OCI-LY7 (cell line): ENCODE results near the gene PRR30. TPM values are rescaled to one million over a fixed set of nuclear protein-coding genes. Genes with fewer than 3 reads are reported as not detected.

Experiments
- BruUV-seq: library from RNA; stranded (reverse); fragments of 400-500 nt; replicated peaks from 2 replicates; lab custom pipeline; 2021; lab: Mats Ljungman, UMichigan
- CTCF ChIA-PET: fragments of 300-600 bp; sonication (Branson Sonifier 250); formaldehyde crosslinking; loops from one replicate; lab custom pipeline; 2022; ENCODE audit warnings: antibody characterized with exemption; ENCODE audit not compliant: unreplicated experiment; lab: Charles Lee
- POLR2A ChIA-PET: fragments of 300-600 bp; sonication (Branson Sonifier 250); formaldehyde crosslinking; loops from one replicate; lab custom pipeline; 2022; ENCODE audit warnings: antibody characterized with exemption; lab: Charles Lee
- DNase-seq: peaks from one replicate; pipeline ENCODE4 v3.0.0-alpha.2; 2015; ENCODE audit warnings: low spot score
- H2AFZ ChIP-seq: fragments of 200-600 bp; sonication (generic), shearing (Covaris generic); 2 replicates; pipeline ENCODE4 v1.6.1; 2014; ENCODE audit warnings: mild to moderate bottlenecking, antibody characterized with exemption, low read length, moderate library complexity
- H3K27ac ChIP-seq: fragments of 200-600 bp; sonication (generic); 2 replicates; pipeline ENCODE4 v1.5.1; 2014; ENCODE audit warnings: mixed run types, low read depth, mild to moderate bottlenecking, moderate library complexity, low read length, inconsistent platforms; ENCODE audit not compliant: poor library complexity, severe bottlenecking
- H3K36me3 ChIP-seq: fragments of 200-600 bp; sonication (generic); 2 replicates; pipeline ENCODE4 v1.6.1; 2014; ENCODE audit warnings: mild to moderate bottlenecking, antibody characterized with exemption, low read length, moderate library complexity, mixed read lengths; ENCODE audit not compliant: insufficient read depth
- H3K4me1 ChIP-seq: fragments of 200-600 bp; sonication (generic); 2 replicates; pipeline ENCODE4 v1.5.1; 2014; ENCODE audit warnings: mild to moderate bottlenecking, low read length; ENCODE audit not compliant: insufficient read depth, poor library complexity, severe bottlenecking
- H3K4me2 ChIP-seq: fragments of 200-600 bp; sonication (generic); 2 replicates; pipeline ENCODE4 v1.6.1; 2014; ENCODE audit warnings: mild to moderate bottlenecking, low read length
- H3K4me3 ChIP-seq: fragments of 200-600 bp; sonication (generic); 2 replicates; pipeline ENCODE4 v1.5.1; 2014; ENCODE audit warnings: mild to moderate bottlenecking, low read depth, low read length; ENCODE audit not compliant: poor library complexity, severe bottlenecking
- H3K79me2 ChIP-seq: fragments of 200-600 bp; sonication (generic); 2 replicates; pipeline ENCODE4 v1.6.1; 2016; ENCODE audit warnings: low read depth, mild to moderate bottlenecking, low read length, moderate library complexity, mixed read lengths; ENCODE audit not compliant: insufficient read depth
- H3K9me2 ChIP-seq: fragments of 200-600 bp; sonication (generic); 2 replicates; pipeline ENCODE4 v1.6.1; 2016; ENCODE audit warnings: mild to moderate bottlenecking, low read length, mixed read lengths; ENCODE audit not compliant: insufficient read depth
- H3K9me3 ChIP-seq: fragments of 200-600 bp; sonication (generic); 2 replicates; pipeline ENCODE4 v1.6.1; 2014; ENCODE audit warnings: mild to moderate bottlenecking, mixed run types, low read length, mixed read lengths
- H4K20me1 ChIP-seq: fragments of 200-600 bp; sonication (generic); 2 replicates; pipeline ENCODE4 v1.6.1; 2014; ENCODE audit warnings: mild to moderate bottlenecking, antibody characterized with exemption, low read length, moderate library complexity, mixed read lengths; ENCODE audit not compliant: insufficient read depth
- CTCF ChIP-seq: fragments of 200-600 bp; sonication (generic); conservative IDR thresholded peaks from 2 replicates; pipeline ENCODE4 v1.5.1; 2014; ENCODE audit warnings: mild to moderate bottlenecking, antibody characterized with exemption, low read length, moderate library complexity, mixed read lengths
- EZH2phosphoT487 ChIP-seq: fragments of 200-600 bp; sonication (generic); IDR thresholded peaks from 2 replicates; pipeline ENCODE4 v1.6.1; 2018; ENCODE audit warnings: low read depth, borderline replicate concordance, mild to moderate bottlenecking, mixed run types, antibody characterized with exemption, low read length, moderate library complexity, mixed read lengths
- intact Hi-C: fragments of 100-400 bp; cut with micrococcal nuclease; formaldehyde crosslinking; loops from one replicate; pipeline ENCODE4 v1.10.0; 2022; ENCODE audit not compliant: unreplicated experiment
- total RNA-seq, 2 experiments: library from RNA; depleted of rRNA in 1 of 2; stranded (reverse); fragments of >200 nt in 1 of 2; shearing (Covaris generic) in 1 of 2; gene quantifications; 2 replicates each; pipeline ENCODE4 v1.2.3, GENCODE V29; 2014 to 2022

Gene PRR30
- total RNA-seq, 2 experiments from 2014 or later = not detected

GRCh38 chr2:27135478-27135955 is 3.7 kb downstream of the PRR30 start:
- H3K4me3 ChIP-seq = no peak overlapping the region
- H3K4me2 ChIP-seq = peak overlapping the region; percentile 61
- no peak overlapping the region; the same call in 1 of the 2 replicates for H2AFZ ChIP-seq
- peaks cover 20% of the 10 kb centered on the region for H3K79me2 ChIP-seq
- no TSS peak for BruUV-seq
- CTCF ChIA-PET = no interaction called here
- no peak for TF ChIP-seq CTCF
- TF ChIP-seq EZH2phosphoT487 = no peak
- no peak for DNase-seq
- peaks cover 5% of the 10 kb centered on the region; the same call in 1 of the 2 replicates for H4K20me1 ChIP-seq
- H3K9me3 ChIP-seq = no peaks in the 10 kb centered on the region
- no peaks in the 10 kb centered on the region for H3K9me2 ChIP-seq
- H3K36me3 ChIP-seq = peaks cover 30% of the 10 kb centered on the region
- no peak overlapping the region for H3K27ac ChIP-seq
- intact Hi-C loops = loop anchor here (2.0 kb wide), 1 partner anchor 29 kb away; no protein-coding TSS in a partner anchor
- POLR2A ChIA-PET = interaction anchor here (1.0 to 1.4 kb wide), 3 partner anchors 9 to 36 kb away, joined by 3 to 4 read pairs (median 4); no protein-coding TSS in a partner anchor
- peaks cover 20% of the 10 kb centered on the region for H3K4me1 ChIP-seq

GRCh38 chr2:27134781-27135477 is 4.3 kb downstream of the PRR30 start:
- ChIA-PET CTCF (no interaction called here), POLR2A (interaction anchor here (0.7 to 2.2 kb wide), 8 partner anchors 9 to 788 kb away, joined by 3 to 11 read pairs (median 4); no protein-coding TSS in a partner anchor)
- intact Hi-C loops = loop anchor here (1.0 to 5.0 kb wide), 4 partner anchors 30 to 77 kb away; partner anchors contain the start of genes ATRAID and SLC5A6
- Histone ChIP-seq H3K27ac (peak overlapping the region; percentile 36), H3K79me2 (peaks cover 20% of the 10 kb centered on the region), H3K9me3 (no peaks in the 10 kb centered on the region), H3K4me3 (peak overlapping the region; percentile 96), H3K36me3 (peaks cover 36% of the 10 kb centered on the region), H4K20me1 (peaks cover 5% of the 10 kb centered on the region; the same call in 1 of the 2 replicates), H2AFZ (peak overlapping the region; percentile 87; the same call in 1 of the 2 replicates), H3K4me1 (peaks cover 20% of the 10 kb centered on the region), H3K4me2 (peak overlapping the region; percentile 61), H3K9me2 (no peaks in the 10 kb centered on the region)
- DNase-seq = no peak
- TF ChIP-seq CTCF = no peak
- TF ChIP-seq EZH2phosphoT487 = no peak
- no TSS peak for BruUV-seq
